Lower leg skin (tissue), 3 donors: Measurements from ENCODE around the gene NPR1.
"Not testable (repeated sequence)": the region's sequence is repeated elsewhere in the genome, so short reads cannot be mapped to it uniquely, and the experiment has no call there.

Experiments used
- POLR2A ChIP-seq, 2 donors: fragments of 450-650 bp; IDR thresholded peaks; one replicate each; pipeline ENCODE4 v1.6.1; 2016 to 2017; ENCODE audit warnings: antibody characterized with exemption in 2 of 2, mild to moderate bottlenecking in 1 of 2, moderate library complexity in 1 of 2
- TF ChIP-seq, protein P1 (sequence below), 3 donors: fragments of 450-650 bp; IDR thresholded peaks; one replicate each; pipeline ENCODE4 v1.5.1; 2016; ENCODE audit warnings: antibody characterized with exemption in 3 of 3, mild to moderate bottlenecking in 3 of 3, moderate library complexity in 2 of 3

DNA sequence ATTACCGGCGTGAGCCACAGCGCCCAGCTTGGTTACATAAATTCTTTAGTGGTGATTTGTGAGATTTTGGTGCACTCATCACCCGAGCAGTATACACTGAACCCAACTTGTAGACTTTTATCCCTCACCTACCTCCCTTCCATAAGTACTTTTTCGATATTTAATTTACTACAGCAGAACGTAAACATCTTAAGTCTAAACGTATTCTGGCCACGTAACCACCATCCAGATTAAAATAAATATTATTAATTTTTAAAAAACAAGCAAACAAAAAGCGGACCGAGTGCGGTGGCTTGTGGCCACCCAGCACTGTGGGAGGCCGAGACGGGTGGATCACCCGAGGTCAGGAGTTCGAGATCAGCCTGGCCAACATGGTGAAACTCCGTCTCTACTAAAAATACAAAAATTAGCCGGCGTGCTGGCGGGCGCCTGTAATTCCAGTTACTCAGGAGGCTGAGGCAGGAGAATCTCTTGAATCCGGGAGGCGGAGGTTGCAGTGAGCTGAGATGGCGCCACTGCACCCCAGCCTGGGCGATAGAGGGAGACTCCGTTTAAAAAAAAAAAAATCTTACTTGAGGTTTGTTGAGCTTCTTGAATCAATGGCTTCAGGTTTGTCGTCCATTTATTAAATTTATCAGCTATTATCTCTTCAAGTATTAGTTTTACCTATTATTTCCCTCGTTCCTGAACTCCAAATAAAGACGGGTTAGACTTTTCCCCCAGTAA, 6.7 kb upstream of the NPR1 start:
- TF ChIP-seq, protein P1, sequence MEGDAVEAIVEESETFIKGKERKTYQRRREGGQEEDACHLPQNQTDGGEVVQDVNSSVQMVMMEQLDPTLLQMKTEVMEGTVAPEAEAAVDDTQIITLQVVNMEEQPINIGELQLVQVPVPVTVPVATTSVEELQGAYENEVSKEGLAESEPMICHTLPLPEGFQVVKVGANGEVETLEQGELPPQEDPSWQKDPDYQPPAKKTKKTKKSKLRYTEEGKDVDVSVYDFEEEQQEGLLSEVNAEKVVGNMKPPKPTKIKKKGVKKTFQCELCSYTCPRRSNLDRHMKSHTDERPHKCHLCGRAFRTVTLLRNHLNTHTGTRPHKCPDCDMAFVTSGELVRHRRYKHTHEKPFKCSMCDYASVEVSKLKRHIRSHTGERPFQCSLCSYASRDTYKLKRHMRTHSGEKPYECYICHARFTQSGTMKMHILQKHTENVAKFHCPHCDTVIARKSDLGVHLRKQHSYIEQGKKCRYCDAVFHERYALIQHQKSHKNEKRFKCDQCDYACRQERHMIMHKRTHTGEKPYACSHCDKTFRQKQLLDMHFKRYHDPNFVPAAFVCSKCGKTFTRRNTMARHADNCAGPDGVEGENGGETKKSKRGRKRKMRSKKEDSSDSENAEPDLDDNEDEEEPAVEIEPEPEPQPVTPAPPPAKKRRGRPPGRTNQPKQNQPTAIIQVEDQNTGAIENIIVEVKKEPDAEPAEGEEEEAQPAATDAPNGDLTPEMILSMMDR (IDR thresholded peaks at IDR 0.05): not testable (repeated sequence)
- TF ChIP-seq POLR2A (IDR thresholded peaks at IDR 0.05): not testable (repeated sequence)
